Type B pancreatic cell (in vitro differentiated cells): ENCODE measurements around the gene RTTN. TPM values are rescaled to one million over a fixed set of nuclear protein-coding genes. Genes with fewer than 3 reads are reported as not detected.

Source experiments
- DNase-seq: peaks from one replicate; pipeline ENCODE4 v3.0.0; 2021; ENCODE audit warnings: mixed read lengths; ENCODE audit not compliant: unreplicated experiment; ENCODE audit errors: extremely low spot score
- H3K27ac Mint-ChIP-seq: 2 replicates; pipeline ENCODE4 v1.8.0; 2021; ENCODE audit warnings: mild to moderate bottlenecking, mixed read lengths
- H3K27me3 Mint-ChIP-seq: 2 replicates; pipeline ENCODE4 v1.8.0; 2021; ENCODE audit warnings: mixed read lengths
- H3K36me3 Mint-ChIP-seq: 2 replicates; pipeline ENCODE4 v1.8.0; 2021; ENCODE audit warnings: mixed read lengths
- H3K4me1 Mint-ChIP-seq: one replicate; pipeline ENCODE4 v1.8.0; 2021; ENCODE audit warnings: mixed read lengths; ENCODE audit not compliant: unreplicated experiment
- H3K4me3 Mint-ChIP-seq: 2 replicates; pipeline ENCODE4 v1.8.0; 2021; ENCODE audit warnings: mild to moderate bottlenecking, mixed read lengths
- H3K9me3 Mint-ChIP-seq: 2 replicates; pipeline ENCODE4 v1.8.0; 2021; ENCODE audit warnings: mixed read lengths
- total RNA-seq: library from RNA; stranded (reverse); gene quantifications from 2 replicates; pipeline ENCODE4 v1.2.1, GENCODE V29; 2021; ENCODE audit warnings: low replicate concordance
- TF ChIP-seq, protein P1 (sequence below): fragments of 200-600 bp; sonication (generic); conservative IDR thresholded peaks from 2 replicates; pipeline ENCODE4 v1.5.0; 2021; ENCODE audit warnings: antibody characterized with exemption, mild to moderate bottlenecking

The RTTN gene
- total RNA-seq, 1 donor from 2014 or later, result 29.3 TPM

DNA sequence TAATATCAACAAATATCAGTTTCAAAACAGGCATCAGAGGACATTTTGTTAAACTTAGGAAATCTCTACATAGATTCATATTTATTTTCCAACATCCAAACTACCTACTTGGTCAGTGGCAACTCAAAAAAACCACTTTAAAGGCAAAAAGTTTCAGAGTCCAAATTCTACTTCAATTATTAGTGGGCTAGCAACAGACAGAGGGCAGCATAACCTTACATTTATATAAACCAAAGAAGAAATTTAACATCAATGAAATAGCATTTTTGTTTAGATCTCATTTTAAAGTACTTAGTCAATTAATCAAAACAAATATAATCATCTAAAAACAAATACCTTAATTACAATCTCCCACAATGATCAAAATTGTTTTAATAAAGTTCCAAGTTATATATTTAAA, 33.3 kb downstream of the RTTN start:
- DNase-seq, result no peak
- H3K4me1 Mint-ChIP-seq, result no peaks in the 10 kb centered on the region
- no peak overlapping the region for H3K27ac Mint-ChIP-seq
- H3K9me3 Mint-ChIP-seq, result no peaks in the 10 kb centered on the region
- no peaks in the 10 kb centered on the region for H3K36me3 Mint-ChIP-seq
- H3K27me3 Mint-ChIP-seq, result no peaks in the 10 kb centered on the region
- H3K4me3 Mint-ChIP-seq, result no peak overlapping the region
- TF ChIP-seq, protein P1, sequence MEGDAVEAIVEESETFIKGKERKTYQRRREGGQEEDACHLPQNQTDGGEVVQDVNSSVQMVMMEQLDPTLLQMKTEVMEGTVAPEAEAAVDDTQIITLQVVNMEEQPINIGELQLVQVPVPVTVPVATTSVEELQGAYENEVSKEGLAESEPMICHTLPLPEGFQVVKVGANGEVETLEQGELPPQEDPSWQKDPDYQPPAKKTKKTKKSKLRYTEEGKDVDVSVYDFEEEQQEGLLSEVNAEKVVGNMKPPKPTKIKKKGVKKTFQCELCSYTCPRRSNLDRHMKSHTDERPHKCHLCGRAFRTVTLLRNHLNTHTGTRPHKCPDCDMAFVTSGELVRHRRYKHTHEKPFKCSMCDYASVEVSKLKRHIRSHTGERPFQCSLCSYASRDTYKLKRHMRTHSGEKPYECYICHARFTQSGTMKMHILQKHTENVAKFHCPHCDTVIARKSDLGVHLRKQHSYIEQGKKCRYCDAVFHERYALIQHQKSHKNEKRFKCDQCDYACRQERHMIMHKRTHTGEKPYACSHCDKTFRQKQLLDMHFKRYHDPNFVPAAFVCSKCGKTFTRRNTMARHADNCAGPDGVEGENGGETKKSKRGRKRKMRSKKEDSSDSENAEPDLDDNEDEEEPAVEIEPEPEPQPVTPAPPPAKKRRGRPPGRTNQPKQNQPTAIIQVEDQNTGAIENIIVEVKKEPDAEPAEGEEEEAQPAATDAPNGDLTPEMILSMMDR, result peak; percentile 57

DNA sequence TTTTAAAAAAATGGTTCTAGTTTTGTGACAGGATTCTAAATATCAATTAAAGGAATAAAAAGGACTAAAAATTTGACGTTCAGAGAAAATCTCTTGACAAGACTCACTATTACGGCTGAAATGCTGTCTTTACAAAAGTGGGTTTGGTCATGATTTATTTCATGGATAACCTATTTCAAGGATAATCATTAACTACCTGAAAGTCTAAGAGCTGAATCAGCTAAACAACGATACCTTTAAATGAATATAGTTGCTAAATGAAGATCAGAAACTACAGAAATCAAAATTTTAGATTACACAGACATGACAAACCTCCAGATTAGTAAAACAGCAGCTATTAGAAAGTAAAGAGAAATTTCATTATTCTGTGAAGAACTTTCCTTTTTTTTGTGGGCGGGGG, 35.7 kb downstream of the RTTN start:
- no peak for DNase-seq
- Mint-ChIP-seq H3K27ac (no peak overlapping the region), H3K9me3 (no peaks in the 10 kb centered on the region), H3K36me3 (peaks cover 4% of the 10 kb centered on the region), H3K27me3 (no peaks in the 10 kb centered on the region), H3K4me1 (no peaks in the 10 kb centered on the region), H3K4me3 (no peak overlapping the region)
- TF ChIP-seq, protein P1, result no peak

DNA sequence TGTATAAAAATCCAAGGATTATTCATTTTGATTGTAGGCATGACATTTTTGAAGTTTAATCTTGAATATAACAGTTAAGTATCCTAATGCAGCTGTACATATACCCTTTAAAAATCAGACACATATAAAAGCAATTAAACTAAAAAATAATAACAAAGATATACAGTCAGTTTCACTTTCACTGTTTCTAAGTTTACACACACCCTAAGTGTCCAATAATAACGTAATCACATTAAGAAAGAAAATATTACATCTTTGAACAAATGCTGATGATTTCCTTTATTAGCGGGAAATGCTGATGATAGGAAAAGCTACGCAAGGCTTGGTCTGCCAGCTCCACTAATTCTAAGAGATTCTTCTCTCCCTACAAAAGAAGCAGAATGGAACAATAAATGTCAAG, 38.8 kb downstream of the RTTN start:
- Mint-ChIP-seq H3K4me1 (no peaks in the 10 kb centered on the region), H3K9me3 (no peaks in the 10 kb centered on the region), H3K36me3 (peaks cover 18% of the 10 kb centered on the region), H3K4me3 (no peak overlapping the region), H3K27ac (no peak overlapping the region), H3K27me3 (no peaks in the 10 kb centered on the region)
- no peak for DNase-seq
- TF ChIP-seq, protein P1, result no peak

DNA sequence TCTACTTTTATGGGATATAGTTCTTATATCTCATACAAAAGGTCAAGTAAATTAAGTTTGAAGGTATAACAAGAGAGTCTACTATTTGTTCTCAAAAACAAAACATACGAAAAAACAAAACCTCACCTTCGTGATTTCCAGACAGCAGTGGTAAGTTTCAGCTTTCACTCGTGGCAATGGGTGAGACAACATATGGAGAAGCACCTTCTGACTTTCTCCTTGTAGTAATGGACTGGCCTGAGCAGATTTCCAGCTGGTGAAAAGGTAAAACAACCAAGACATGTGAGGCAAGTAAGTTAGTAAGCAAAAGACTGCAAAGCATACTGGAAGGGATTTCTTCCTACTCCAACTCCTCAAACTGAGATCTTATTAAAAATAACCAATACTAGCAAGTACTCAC, 39.6 kb downstream of the RTTN start:
- DNase-seq, result no peak
- Mint-ChIP-seq H3K4me3 (no peak overlapping the region), H3K27me3 (no peaks in the 10 kb centered on the region), H3K4me1 (no peaks in the 10 kb centered on the region), H3K36me3 (peaks cover 25% of the 10 kb centered on the region), H3K9me3 (no peaks in the 10 kb centered on the region), H3K27ac (no peak overlapping the region)
- TF ChIP-seq, protein P1, result no peak

DNA sequence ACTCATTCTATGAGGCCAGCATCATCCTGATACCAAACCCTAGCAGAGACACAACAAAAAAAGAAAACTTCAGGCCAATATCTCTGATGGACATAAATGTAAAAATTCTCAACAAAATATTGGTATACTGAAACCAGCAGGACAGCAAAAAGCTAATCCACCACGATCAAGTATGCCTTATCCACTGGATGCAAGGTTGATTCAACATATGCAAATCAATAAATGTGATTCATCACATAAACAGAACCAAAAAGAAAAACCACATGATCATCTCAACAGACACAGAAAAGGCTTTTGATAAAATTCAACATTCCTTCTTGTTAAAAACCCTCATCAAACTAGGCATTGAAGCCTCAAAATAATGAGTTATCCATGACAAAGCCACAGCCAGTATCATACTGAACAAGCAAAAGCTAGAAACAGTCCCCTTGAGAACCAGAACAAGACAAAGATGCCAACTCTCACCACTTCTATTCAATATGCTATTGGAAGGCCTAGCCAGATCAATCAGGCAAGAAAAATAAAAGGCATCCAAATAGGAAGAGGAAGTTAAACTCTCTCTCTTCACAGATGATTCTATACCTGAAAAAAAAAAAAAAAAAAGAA, 45.3 kb downstream of the RTTN start:
- peaks cover 56% of the 10 kb centered on the region for H3K36me3 Mint-ChIP-seq
- H3K4me1 Mint-ChIP-seq, result no peaks in the 10 kb centered on the region
- H3K27me3 Mint-ChIP-seq, result no peaks in the 10 kb centered on the region
- DNase-seq, result no peak
- H3K27ac Mint-ChIP-seq, result no peak overlapping the region
- H3K4me3 Mint-ChIP-seq, result no peak overlapping the region
- TF ChIP-seq, protein P1, result no peak
- H3K9me3 Mint-ChIP-seq, result no peaks in the 10 kb centered on the region
